Spinal cord (tissue), 10 donors: ENCODE results near the gene TFF3. TPM values are rescaled to one million over a fixed set of nuclear protein-coding genes. Genes with fewer than 3 reads are reported as not detected.

Experiments
- DNase-seq, 6 donors: peaks; one replicate each; pipeline versions ENCODE4 v3.0.0 to v3.0.0-alpha.2; 2013 to 2015; ENCODE audit warnings: low spot score in 6 of 6, low read depth in 4 of 6
- H3K27ac ChIP-seq: one replicate; pipeline ENCODE4 v1.5.1; 2013; ENCODE audit warnings: low read depth, low read length, control low read depth
- H3K27me3 ChIP-seq: one replicate; pipeline ENCODE4 v1.6.1; 2013; ENCODE audit warnings: low read length; ENCODE audit not compliant: control insufficient read depth, insufficient read depth
- H3K36me3 ChIP-seq: one replicate; pipeline ENCODE4 v1.6.1; 2013; ENCODE audit warnings: low read length; ENCODE audit not compliant: control insufficient read depth, insufficient read depth
- H3K4me1 ChIP-seq: one replicate; pipeline ENCODE4 v1.6.1; 2013; ENCODE audit warnings: low read length; ENCODE audit not compliant: control insufficient read depth, insufficient read depth
- H3K4me3 ChIP-seq: one replicate; pipeline ENCODE4 v1.5.1; 2013; ENCODE audit warnings: low read depth, low read length, control low read depth
- H3K9me3 ChIP-seq: one replicate; pipeline ENCODE4 v1.6.1; 2013; ENCODE audit warnings: low read length; ENCODE audit not compliant: control insufficient read depth, insufficient read depth
- WGBS: methylation state at CpG from one replicate; pipeline ENCODE4 v1.1.5; 2013; ENCODE audit warnings: missing lambda C conversion rate; ENCODE audit not compliant: insufficient coverage; 5-methylcytosine and 5-hydroxymethylcytosine counted together
- polyA plus RNA-seq, 2 donors: library from polyadenylated mRNA; unstranded; fragments of 120-200 nt; gene quantifications; one replicate each; pipeline ENCODE4 v1.2.1, GENCODE V29; 2013; ENCODE audit not compliant: insufficient read length in 2 of 2
- total RNA-seq, 2 donors: library from RNA; depleted of rRNA in 1 of 2; stranded (reverse); fragments of 120-200 nt in 1 of 2; fragments of >200 nt in 1 of 2; gene quantifications; one replicate each; pipeline versions ENCODE4 v1.2.3 to v1.2.4, GENCODE V29; 2013 to 2014
- donor health status: healthy.

Gene TFF3
- total and polyA plus RNA-seq, 4 donors, result 2.0 to 8.3 (median 2.3) TPM

- Histone ChIP-seq H3K36me3 (no peaks in the 10 kb centered on the region), H3K27ac (no peak overlapping the region), H3K9me3 (no peaks in the 10 kb centered on the region), H3K27me3 (no peaks in the 10 kb centered on the region), H3K4me1 (peaks cover 19% of the 10 kb centered on the region), H3K4me3 (no peak overlapping the region)
- WGBS, result 76% methylated on average over 23 of the region's 24 CpGs
- peak in 1 of 6 donors; percentile 76 for DNase-seq
These were observed 25.2 kb upstream of the TFF3 start for GRCh38 chr21:42340187-42341050.

GRCh38 chr21:42338729-42339715, 23.8 kb upstream of the TFF3 start:
- Histone ChIP-seq H3K27me3 (no peaks in the 10 kb centered on the region), H3K4me1 (peaks cover 16% of the 10 kb centered on the region), H3K9me3 (no peaks in the 10 kb centered on the region), H3K27ac (no peak overlapping the region), H3K4me3 (no peak overlapping the region), H3K36me3 (no peaks in the 10 kb centered on the region)
- no peak for DNase-seq
- WGBS, result 85% methylated on average over 11 of the region's 17 CpGs

- Histone ChIP-seq H3K27me3 (no peaks in the 10 kb centered on the region), H3K4me3 (no peak overlapping the region), H3K9me3 (no peaks in the 10 kb centered on the region), H3K4me1 (peaks cover 16% of the 10 kb centered on the region), H3K36me3 (no peaks in the 10 kb centered on the region), H3K27ac (peak overlapping the region; percentile 40)
- 31% methylated on average over 19 of the region's 23 CpGs for WGBS
- DNase-seq, result peak in 4 of 6 donors; percentile 49 to 90 (median 74)
These were observed 22.9 kb upstream of the TFF3 start for GRCh38 chr21:42337830-42338728.

- DNase-seq, result no peak
- no peak overlapping the region for H3K4me3 ChIP-seq
- WGBS, result 50% methylated on average over 2 of the region's 4 CpGs
- H3K27me3 ChIP-seq, result no peaks in the 10 kb centered on the region
- H3K27ac ChIP-seq, result no peak overlapping the region
- H3K4me1 ChIP-seq, result peaks cover 16% of the 10 kb centered on the region
- no peaks in the 10 kb centered on the region for H3K36me3 ChIP-seq
- no peaks in the 10 kb centered on the region for H3K9me3 ChIP-seq
These were observed 22.1 kb upstream of the TFF3 start for GRCh38 chr21:42337276-42337675.

- Histone ChIP-seq H3K4me1 (peaks cover 16% of the 10 kb centered on the region), H3K4me3 (no peak overlapping the region), H3K27me3 (no peaks in the 10 kb centered on the region), H3K36me3 (no peaks in the 10 kb centered on the region), H3K27ac (no peak overlapping the region), H3K9me3 (peaks cover 1% of the 10 kb centered on the region)
- DNase-seq, result peak in 1 of 6 donors; percentile 46
- WGBS, result 16% methylated on average over 10 of the region's 10 CpGs
These were observed 20.8 kb upstream of the TFF3 start for GRCh38 chr21:42336054-42336453.

- no peak for DNase-seq
- Histone ChIP-seq H3K4me1 (peaks cover 2% of the 10 kb centered on the region), H3K27ac (no peak overlapping the region)
These were observed 17.5 kb upstream of the TFF3 start for GRCh38 chr21:42332557-42333317.

GRCh38 chr21:42331660-42332059, 16.5 kb upstream of the TFF3 start:
- Histone ChIP-seq H3K4me1 (no peaks in the 10 kb centered on the region), H3K27me3 (no peaks in the 10 kb centered on the region), H3K9me3 (peaks cover 1% of the 10 kb centered on the region), H3K4me3 (no peak overlapping the region), H3K27ac (no peak overlapping the region), H3K36me3 (no peaks in the 10 kb centered on the region)
- no peak for DNase-seq

More at GRCh38 chr21:42332557-42333317, 17.5 kb upstream of the TFF3 start:
- H3K9me3 ChIP-seq, result peaks cover 1% of the 10 kb centered on the region
- no peak overlapping the region for H3K4me3 ChIP-seq
- no peaks in the 10 kb centered on the region for H3K27me3 ChIP-seq
- no peaks in the 10 kb centered on the region for H3K36me3 ChIP-seq
- 81% methylated on average over 3 of the region's 5 CpGs for WGBS

GRCh38 chr21:42330380-42331371, 15.5 kb upstream of the TFF3 start:
- no peaks in the 10 kb centered on the region for H3K27me3 ChIP-seq
- H3K4me1 ChIP-seq, result no peaks in the 10 kb centered on the region
- WGBS, result no CpG with 5 or more reads among the region's 4 CpGs
- no peaks in the 10 kb centered on the region for H3K36me3 ChIP-seq
- H3K4me3 ChIP-seq, result no peak overlapping the region
- H3K27ac ChIP-seq, result no peak overlapping the region
- DNase-seq, result no peak
- peaks cover 1% of the 10 kb centered on the region for H3K9me3 ChIP-seq
